Stimulated activated CD4-positive, alpha-beta T cell treated with anti-CD3 and anti-CD28 coated beads, Interleukin-15, amount 100 ng/mL, for 1 hour (primary cell): ENCODE results near the gene GALNT9.
"Not testable (repeated sequence)": the region's sequence is repeated elsewhere in the genome, so short reads cannot be mapped to it uniquely, and the experiment has no call there.

Source experiments
- DNase-seq, 2 donors: peaks; one replicate each; pipeline ENCODE4 v3.0.0-alpha.2; 2020; ENCODE audit warnings: low read depth in 1 of 2, low spot score in 1 of 2

The GALNT9 gene

GRCh38 chr12:132253698-132254480 is 75.5 kb downstream of the GALNT9 start:
- no peak for DNase-seq

- DNase-seq = not testable (repeated sequence)
These were observed 76.4 kb downstream of the GALNT9 start for GRCh38 chr12:132252981-132253380.

DNA sequence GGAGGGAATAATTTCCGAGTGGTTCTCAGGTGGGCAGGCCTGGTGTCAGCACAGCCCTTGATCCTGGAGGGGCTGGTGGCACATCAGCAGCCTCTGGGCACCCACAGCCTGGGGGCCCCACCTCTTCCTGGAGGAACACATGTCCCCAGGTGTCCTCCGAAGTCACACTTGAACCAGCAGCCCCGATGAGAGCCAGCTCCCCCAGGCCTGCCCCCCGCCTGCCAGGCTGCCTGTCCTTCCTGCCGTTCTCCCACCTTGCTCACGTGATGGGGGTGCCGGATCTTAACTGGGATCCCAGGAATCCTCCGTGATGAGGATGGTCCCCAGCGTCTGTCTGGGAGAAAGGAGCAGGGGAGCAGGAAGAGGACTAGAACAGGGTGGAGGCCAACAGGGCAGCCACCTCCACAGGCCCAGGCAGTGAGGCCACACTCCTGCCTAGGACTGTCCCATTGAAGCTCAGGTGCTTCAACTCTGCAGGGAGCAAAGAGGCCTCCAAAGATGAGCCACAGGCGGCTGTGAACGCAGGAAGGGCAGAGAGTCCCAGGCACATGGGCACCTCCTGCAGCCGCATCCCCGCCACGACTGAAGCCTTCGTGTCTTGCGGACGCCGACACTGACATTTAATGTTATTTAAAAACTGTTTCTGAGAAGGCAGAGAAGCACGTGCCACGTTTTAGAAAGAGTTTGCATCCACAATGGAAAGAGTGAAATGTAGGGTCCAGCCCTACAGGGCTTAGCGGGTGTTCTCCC is 77.5 kb downstream of the GALNT9 start:
- DNase-seq = no peak

- DNase-seq = no peak
These were observed 78.1 kb downstream of the GALNT9 start for GRCh38 chr12:132251310-132251709.

DNA sequence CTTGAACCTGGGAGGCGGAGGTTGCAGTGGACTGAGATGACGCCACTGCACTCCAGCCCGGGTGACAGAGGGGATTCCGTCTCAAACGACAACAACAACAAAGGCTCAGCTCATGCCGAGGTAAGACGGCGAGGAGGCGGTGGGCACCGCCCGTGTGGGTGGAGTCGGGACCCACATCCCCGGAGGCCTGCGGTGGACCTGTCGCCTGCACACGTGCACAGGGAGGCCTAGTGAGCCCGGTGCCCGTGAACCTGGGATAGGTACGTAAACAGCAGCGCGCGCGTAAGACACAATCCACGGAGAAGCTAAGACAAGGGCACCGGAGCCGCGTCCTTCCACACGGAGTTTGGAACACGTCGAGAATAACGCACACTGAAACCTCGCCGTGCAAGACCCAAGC is 78.7 kb downstream of the GALNT9 start:
- no peak for DNase-seq

GRCh38 chr12:132249689-132250478 is 79.5 kb downstream of the GALNT9 start:
- DNase-seq = no peak

DNA sequence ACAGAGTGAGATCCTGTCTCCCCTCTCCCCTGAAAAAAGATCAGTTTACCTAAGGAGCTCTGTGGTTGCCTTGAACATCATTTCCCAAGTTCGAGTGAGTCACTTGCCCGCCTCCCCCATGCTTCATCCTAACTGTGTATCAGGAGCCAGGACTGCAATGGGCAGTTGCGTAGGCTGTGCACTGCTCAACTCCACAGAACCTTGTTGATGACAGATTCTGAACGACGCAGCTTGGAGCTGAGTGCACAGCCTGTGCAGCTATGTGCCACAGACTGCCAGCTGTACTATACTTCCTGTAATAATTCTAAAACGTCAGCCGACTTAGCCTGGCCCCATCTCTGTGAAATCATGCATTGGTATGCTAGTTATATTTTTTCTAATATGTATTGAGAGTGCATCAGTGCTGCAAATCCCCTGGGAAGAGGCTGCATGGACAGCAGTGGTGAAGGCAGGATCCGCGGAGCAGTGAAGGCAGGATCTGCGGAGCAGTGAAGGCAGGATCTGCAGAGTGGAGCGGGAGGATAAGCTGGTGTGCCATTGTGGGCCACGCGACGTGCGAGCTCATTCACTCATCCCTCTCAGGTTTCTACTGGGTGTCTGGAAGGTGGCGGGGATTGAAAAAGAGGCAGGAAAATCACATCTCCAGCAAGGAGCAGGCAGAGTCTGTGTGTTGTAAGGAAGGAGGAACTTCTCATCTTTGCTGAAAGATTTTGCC is 80.8 kb downstream of the GALNT9 start:
- no peak for DNase-seq

- no peak for DNase-seq
These were observed 81.5 kb downstream of the GALNT9 start for GRCh38 chr12:132247718-132248452.

DNA sequence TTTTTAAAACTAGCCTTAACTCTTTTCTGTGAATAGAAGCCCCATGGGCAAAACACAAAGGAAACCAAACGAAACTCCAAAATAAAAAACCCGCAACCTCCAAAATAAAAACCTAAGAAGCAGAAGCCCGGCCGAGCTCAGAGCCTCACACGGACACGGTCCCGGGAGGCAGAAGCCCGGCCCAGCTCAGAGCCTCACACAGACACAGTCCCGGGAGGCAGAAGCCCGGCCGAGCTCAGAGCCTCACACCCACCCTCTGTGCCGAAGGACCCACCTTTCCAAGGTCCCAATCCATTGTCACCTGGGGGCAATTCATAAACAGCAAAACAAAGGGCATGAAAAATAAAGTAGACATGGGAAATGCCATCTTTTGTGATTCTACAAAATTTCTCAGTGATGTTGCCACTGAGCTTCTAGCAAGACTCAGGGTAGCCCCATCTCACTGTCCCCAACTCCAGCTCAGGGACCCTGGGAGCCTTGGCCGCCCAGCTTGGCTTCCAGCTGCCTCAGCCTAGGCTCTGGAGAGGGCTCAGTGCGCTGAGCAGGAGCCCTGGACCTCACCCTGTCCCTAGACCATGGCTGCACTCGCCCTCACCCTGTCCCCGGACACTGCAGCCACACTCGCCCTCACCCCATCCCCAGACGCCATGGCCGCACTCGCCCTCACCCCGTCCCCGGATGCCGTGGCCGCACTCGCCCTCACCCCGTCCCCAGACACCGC is 82.2 kb downstream of the GALNT9 start:
- no peak for DNase-seq

DNA sequence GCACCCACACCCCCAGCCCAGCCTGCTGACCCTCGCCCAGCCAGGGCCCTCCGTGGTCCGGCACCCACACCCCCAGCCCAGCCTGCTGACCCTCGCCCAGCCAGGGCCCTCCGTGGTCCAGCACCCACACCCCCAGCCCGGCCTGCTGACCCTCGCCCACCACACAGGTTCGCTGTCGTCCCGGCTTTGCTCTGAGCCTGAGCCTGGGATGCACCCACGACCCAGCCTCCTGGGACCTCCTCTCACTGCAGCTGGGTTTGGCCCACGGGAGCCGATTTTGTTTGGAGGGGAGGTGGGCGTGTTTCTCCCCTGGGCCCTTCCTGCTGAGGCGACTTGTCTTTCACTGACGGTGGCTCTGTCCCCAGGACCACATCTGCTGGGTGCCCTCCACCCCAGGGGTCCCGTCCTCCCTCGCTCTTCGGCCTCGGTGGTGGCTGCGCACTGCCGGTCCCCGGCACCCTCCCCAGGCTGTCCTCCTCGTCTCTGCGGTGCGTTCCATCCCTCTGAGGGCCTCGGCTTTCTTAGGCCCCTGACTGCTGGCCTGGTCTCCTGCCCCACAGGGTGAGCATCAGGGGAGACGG is 83.8 kb downstream of the GALNT9 start:
- no peak for DNase-seq

GRCh38 chr12:132244724-132245295 is 84.6 kb downstream of the GALNT9 start:
- no peak for DNase-seq

- no peak for DNase-seq
These were observed 85.6 kb downstream of the GALNT9 start for GRCh38 chr12:132243596-132244310.

- not testable (repeated sequence) for DNase-seq
These were observed 86.2 kb downstream of the GALNT9 start for GRCh38 chr12:132243171-132243570.

GRCh38 chr12:132240669-132241007 is 88.8 kb downstream of the GALNT9 start:
- DNase-seq = not testable (repeated sequence)

GRCh38 chr12:132239796-132240668 is 89.4 kb downstream of the GALNT9 start:
- DNase-seq = no peak

GRCh38 chr12:132239392-132239791 is 90.0 kb downstream of the GALNT9 start:
- no peak for DNase-seq

GRCh38 chr12:132238884-132239283 is 90.5 kb downstream of the GALNT9 start:
- no peak for DNase-seq

DNA sequence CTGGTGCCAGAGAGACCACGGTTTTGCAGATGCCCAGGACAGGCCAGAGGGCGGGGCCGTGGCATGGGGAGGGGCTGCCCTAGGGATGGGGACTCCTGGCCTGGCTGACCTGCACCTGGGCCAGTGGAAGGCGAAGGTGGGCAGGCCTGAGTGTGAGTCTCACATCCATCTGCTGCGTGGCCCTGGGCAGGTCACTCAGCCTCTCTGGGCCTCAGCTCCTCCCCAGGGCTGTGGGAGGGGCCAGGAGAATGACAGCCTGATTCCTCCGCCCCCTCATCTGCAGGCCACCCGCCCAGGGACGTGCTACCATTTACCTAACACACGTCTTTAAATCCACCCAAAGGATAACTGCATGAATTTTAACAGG is 90.9 kb downstream of the GALNT9 start:
- no peak for DNase-seq
